HT-29 (cell line): Measurements from ENCODE around the gene MRPL44. TPM values are rescaled to one million over a fixed set of nuclear protein-coding genes. Genes with fewer than 3 reads are reported as not detected.
"Not testable (repeated sequence)": the region's sequence is repeated elsewhere in the genome, so short reads cannot be mapped to it uniquely, and the experiment has no call there.

ENCODE experiments used
- DNase-seq: peaks from one replicate; pipeline ENCODE4 v3.0.0-alpha.2; 2015; ENCODE audit warnings: low spot score
- total RNA-seq: library from RNA; depleted of rRNA; stranded (reverse); fragments of >200 nt; shearing (Covaris generic); gene quantifications from 2 replicates; pipeline ENCODE4 v1.2.3, GENCODE V29; 2014

The MRPL44 gene
- total RNA-seq, 1 experiment from 2014 or later = 23.1 TPM

- DNase-seq = peak; percentile 15
Observed at GRCh38 chr2:223969856-223970255, 12.6 kb downstream of the MRPL44 start.

GRCh38 chr2:223970343-223971128 is 13.3 kb downstream of the MRPL44 start:
- peak; percentile 82 for DNase-seq

DNA sequence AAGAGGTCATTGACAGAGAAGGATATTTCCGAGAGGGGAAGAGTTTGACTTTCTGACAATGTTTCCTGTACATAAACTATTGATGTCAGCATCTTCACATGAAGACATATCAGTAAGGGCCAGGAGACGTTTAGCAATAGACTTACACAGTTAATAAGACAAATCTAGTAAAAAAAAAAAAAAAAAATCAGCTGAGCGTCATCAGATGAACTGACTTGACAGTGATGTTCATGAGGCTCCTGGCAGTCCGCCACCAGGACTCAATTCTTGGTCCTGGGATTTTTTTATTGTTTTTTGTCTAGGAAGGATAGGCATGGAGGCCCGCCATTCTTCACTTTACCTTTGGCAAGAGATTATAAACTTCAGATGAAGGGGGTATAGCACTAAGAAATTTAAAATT is 14.5 kb downstream of the MRPL44 start:
- DNase-seq = no peak

DNA sequence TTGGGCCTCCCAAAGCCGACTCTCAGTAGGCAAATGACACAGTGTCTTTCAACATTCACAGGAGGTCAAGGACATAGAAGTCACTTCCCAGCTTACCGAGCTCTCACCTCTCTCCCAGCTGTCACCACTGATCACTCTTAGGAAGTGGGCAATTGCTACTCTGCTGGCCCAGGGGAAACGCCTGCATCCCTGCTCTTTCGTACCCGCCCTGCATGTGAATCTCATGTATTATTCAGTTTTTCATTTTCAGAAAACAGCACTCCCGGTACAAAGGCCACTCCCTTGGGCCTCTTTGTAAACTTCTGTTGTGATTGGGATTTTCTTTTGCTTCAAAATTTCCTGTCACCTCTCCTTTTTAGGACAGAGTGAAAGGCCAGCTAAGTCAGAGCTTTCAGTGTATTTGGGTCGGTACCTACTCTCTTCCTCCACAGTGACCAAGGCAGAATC is 15.4 kb downstream of the MRPL44 start:
- no peak for DNase-seq

- no peak for DNase-seq
Observed at GRCh38 chr2:223973606-223974005, 16.3 kb downstream of the MRPL44 start.

- DNase-seq = no peak
Observed at GRCh38 chr2:223976635-223977226, 19.5 kb downstream of the MRPL44 start.

DNA sequence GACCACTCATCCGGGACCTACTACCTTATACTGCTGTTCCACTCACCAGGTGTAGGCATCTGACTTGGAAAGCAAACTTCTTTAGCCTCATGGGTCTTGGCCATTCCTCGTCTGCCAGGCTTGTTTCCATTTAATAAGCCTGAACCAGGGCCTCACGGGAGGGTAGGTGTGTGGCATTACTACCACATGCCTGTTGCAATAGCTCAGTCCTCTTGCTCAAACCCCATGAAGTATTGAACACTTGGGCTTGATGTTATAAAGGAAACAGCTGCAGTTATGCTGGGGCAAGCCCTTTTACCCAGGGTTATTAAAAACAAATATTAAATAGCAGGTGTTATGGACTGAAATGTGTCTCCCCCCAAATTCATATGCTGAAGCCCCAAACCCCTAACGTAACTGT is 21.2 kb downstream of the MRPL44 start:
- DNase-seq = no peak

DNA sequence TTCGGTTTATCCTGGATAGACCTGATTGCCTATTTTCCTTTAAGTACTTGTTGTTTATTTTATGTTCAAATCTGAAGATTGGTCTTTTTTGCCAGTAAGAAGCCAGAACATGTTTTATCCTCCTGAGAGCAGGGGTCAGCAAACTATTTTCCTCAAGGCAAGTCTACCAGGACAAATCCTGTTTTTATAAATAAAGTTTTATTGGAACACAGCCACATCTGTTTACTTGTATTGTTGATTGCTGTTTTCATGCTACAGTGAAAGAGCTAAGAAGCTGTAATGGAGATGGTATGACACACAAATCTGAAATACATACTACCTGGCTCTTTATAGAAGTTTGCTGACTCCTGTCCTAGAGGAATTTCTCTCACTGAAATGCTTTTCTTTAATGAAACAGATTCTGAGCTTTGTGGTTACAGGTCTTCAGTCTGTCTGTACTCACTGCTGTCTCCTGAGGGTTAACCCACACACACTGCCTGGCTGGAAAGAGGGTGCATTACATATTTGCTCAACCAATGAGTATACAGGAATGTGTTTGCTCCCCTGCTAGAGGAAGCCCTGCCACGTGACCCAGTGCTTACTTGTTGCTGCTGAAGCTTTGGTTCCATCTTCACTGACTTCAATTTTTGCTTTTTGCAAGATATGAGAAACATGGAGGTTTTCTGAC is 22.6 kb downstream of the MRPL44 start:
- DNase-seq = no peak

DNA sequence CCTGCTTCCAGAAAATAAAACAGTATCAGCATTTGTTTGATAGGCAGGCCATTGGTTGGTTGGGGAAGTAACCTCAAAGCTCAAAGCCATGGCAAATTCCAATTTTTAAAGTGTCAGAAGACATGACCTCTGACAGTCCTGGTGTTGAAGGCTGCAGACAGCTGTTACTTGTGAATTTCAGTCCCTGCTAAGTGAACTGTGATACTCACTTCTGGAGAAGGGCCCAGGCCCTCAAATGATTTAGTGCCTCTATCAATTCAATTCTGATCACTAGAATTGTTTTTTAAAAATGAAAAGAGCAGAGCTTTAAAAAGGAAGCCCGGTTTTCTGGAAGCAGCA is 23.1 kb downstream of the MRPL44 start:
- DNase-seq = no peak

GRCh38 chr2:223980803-223981202 is 23.5 kb downstream of the MRPL44 start:
- no peak for DNase-seq

GRCh38 chr2:223981241-223981640 is 24.0 kb downstream of the MRPL44 start:
- no peak for DNase-seq

- peak; percentile 57 for DNase-seq
Observed at GRCh38 chr2:223989206-223989855, 32.1 kb downstream of the MRPL44 start.

DNA sequence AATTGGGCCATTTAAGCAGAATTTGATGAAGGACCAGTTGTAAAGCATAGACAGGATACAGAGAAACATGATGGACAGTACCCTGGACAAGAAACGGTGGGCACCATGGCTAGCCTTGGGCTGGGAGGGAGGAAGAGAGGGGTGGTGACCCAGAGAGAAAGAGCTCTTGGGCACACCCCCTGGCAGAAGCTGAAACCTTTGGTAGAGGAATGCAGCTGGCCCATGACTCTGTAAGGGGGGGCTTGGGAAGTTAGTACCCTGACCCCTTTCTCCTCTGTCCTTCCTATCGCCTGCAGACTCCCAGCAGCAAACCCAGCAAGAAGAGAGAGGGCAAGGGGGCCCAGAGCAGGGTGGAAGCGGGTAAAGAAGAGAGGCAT is 32.6 kb downstream of the MRPL44 start:
- no peak for DNase-seq

GRCh38 chr2:223991611-223992010 is 34.3 kb downstream of the MRPL44 start:
- DNase-seq = no peak

DNA sequence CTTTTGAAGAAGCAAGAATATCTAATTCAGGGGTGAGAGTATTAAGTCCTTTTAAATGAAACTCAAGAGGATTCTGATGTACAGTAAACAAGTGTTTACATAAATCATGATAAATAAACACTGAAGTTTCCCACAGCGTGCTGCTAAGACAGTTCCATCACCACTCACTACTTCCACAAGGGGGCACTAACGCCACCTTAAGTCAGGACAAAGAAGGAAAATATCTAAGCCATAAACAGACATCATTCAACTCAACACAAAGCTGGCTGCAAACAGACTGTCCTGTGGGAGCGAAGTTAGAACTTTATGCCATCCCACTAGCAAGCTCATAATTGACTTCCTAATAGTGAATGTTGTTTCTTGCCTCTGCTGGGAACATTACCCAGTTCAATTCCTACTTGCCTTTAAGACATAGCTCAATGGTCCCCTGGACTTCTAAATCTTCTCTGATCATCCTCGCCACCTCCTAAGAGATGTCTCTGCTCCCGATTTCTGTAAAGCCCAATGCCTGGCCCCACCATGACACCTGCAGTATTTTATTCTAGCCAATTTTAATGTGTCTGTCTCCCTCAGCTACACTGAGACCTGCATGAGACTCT is 36.5 kb downstream of the MRPL44 start:
- peak; percentile 86 for DNase-seq

GRCh38 chr2:223994562-223995162 is 37.4 kb downstream of the MRPL44 start:
- no peak for DNase-seq

- DNase-seq = no peak
Observed at GRCh38 chr2:223995569-223995968, 38.3 kb downstream of the MRPL44 start.

DNA sequence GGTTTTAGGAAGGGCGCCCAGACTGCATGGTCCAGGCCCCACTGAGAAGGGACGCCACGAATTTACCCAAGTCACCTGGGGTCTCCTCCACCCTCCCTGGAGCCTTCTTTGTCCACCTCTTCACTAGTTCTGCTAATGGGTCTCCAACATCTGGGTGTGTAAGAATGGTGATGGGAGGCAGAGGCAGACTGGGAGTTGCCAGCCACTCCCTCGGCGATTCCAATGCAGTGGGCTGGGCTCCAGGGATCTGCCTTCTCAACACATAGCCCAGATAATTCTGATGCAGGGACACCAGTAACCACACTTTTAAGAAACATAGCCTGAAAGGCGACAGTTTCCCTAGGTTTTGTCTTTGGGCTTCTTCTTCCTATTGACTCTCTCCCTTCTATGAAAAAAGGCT is 39.1 kb downstream of the MRPL44 start:
- DNase-seq = no peak

DNA sequence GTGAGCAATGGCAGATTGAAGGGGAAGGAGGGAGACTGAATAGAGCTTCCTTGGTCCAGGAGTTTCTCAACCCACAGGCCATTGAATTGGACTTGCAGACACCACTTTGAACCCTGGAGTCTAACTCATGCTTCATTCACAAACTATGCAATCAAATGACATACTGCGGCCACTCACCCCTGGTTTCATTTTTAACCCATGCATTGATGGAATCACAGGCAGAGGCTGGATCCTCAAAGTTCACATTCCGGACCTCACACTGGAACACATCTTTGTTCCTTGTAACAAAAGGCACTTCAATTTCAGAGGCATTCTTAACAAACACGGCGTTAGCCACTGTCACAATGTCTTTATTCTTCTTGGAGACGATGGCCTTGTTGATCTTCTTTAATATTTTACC is 40.7 kb downstream of the MRPL44 start:
- no peak for DNase-seq

GRCh38 chr2:223998948-223999347 is 41.7 kb downstream of the MRPL44 start:
- DNase-seq = no peak

GRCh38 chr2:223999862-224000261 is 42.6 kb downstream of the MRPL44 start:
- DNase-seq = no peak

DNA sequence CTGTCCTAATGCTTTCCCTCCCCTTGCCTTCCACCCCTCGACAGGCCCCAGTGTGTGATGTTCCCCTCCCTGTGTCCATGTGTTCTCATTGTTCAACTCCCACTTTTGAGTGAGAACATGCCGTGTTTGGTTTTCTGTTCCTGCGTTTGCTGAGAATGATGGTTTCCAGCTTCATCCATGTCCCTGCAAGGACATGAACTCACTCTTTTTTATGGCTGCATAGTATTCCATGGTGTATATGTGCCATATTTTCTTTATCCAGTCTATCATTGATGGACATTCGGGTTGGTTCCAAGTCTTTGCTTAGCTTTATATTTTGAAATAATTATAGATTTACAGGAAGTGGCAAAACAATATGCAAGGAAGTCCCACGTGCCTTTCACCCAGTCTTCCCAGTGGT is 43.4 kb downstream of the MRPL44 start:
- DNase-seq = not testable (repeated sequence)
